Activated CD4-positive, alpha-beta T cell treated with anti-CD3 and anti-CD28 coated beads, Interleukin-2, amount 50 U/mL, for 48 hours (primary cell): ENCODE measurements around the gene ZNF570.

Experiments
- DNase-seq, 2 experiments: peaks; one replicate each; pipeline ENCODE4 v3.0.0-alpha.2; 2020

Gene ZNF570

DNA sequence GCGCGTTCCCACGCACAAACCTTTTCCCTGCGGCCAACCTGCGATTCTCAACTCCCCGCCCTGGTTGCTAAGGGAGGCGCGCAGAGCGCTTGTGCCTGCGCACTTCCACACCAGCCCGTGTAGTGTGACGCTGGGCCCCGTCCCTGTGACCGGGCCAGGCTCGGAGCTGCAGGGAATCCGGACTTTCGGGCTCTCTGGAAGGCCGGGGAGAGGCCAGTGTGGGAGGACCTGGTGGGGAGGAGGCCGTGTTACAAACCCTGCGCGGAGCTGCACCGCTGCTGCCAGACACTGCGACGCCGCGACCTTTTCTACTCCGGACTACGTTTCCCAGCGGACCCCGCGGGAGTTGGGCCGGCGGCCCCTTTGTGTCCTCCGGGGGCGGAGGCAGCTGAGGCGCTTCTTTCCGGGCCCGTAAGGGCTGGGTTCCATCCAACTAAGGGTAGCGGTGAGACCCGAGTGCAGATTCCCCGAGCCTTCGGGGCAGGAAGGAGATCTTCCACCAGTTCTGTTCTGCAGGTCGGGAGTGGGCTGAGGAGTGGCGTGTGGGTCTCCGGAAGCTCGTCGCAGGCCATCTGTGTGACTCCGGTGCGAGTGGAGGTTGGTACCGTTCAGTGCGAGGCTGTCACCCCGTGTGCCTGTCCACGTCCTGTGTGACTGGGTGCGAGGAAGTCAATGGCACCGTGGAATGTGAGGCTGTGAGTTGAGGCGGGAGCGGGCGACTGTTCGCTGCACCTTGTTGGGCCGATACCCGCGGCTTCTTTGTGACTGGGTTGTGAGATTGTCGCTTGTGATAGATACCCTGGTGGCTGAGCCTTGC, at the start of gene ZNF570:
ZNF570 (plus strand) TSS at position 396 of the 817 bp plus-strand sequence. CDS start 999 bp downstream, outside the sequence.
- peak; percentile 84 to 89 for DNase-seq

DNA sequence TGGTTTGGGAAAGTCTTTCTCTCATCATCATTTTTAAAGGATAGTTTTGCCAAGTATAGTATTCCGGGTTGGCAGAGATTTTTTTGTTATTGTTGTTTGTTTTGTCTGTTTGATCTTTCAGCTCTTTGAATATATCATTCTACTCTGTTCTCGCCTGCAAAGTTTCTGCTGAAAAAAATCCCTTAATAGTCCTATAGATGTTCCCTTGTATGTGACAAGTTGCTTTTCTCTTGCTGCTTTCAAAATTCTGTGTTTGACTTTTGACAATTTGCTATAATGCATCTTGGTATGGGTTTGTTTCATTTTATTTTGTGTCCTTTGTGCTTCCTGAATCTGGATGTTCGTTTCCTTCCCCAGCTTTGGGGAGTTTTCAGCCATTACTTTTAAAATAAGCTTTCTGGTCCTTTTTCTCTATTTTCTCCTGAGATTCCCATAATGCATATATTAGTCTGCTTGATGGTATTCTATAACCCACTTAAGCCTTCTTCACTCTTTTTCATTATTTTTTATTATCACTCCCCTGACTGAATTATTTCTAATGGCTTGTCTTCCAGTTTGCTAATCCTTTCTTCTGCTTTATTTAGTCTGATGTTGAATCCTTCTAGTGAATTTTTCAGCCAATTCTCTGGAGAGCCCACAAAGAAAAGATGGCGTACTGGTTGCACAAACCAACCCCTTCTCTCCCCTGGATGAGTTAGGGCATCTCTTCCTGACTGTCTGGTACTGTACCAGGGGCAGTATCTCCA, 16.5 kb upstream of the ZNF570 start:
- no peak for DNase-seq

GRCh38 chr19:37466277-37466797, 2.8 kb upstream of the ZNF570 start:
- no peak for DNase-seq

GRCh38 chr19:37466798-37467607, 2.2 kb upstream of the ZNF570 start, which contains the start of gene ZNF569:
ZNF569 (minus strand) TSS chr19:37467444; CDS start chr19:37444921, 22,523 bp downstream.
- DNase-seq, result peak; percentile 84 to 87

- no peak for DNase-seq
These were observed 1.5 kb upstream of the ZNF570 start for GRCh38 chr19:37467608-37468090.

GRCh38 chr19:37470216-37470615, 1.1 kb downstream of the ZNF570 start:
- DNase-seq, result no peak

DNA sequence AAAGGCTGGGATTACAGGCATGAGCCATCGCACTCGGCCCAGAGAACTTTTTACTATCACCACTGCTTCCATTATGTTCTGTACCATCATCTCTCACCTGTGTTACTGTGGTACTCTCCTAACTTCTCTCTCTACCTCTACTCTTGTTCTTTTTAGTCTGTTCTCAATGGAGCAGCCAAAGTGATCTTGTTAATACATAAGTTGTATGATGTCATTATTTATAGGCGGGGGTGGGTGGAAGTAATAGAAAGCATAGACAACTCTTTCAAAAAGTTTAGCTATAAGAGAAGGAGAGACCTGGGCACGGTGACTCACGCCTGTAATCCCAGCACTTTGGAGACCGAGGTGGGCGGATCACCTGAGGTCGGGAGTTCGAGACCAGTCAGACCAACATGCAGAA, 3.0 kb downstream of the ZNF570 start:
- no peak for DNase-seq

DNA sequence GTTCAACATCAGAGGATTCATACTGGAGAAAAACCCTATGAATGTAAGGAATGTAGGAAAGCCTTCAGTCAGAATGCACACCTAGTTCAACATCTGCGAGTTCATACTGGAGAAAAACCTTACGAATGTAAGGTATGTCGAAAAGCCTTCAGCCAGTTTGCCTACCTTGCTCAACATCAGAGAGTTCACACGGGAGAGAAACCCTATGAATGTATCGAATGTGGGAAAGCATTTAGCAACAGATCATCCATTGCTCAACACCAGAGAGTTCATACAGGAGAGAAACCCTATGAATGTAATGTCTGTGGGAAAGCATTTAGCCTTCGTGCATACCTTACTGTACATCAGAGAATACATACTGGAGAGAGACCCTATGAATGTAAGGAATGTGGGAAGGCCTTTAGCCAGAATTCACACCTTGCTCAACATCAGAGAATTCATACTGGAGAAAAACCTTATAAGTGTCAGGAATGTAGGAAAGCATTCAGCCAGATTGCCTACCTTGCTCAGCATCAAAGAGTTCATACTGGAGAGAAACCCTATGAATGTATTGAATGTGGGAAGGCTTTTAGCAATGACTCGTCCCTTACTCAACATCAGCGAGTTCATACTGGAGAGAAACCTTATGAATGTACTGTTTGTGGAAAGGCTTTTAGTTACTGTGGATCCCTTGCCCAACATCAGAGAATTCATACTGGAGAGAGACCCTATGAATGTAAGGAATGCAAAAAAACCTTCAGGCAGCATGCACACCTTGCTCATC, 15.4 kb downstream of the ZNF570 start:
- DNase-seq, result no peak

- no peak for DNase-seq
These were observed 23.1 kb downstream of the ZNF570 start for GRCh38 chr19:37492213-37492612.

GRCh38 chr19:37505958-37506386, 36.8 kb downstream of the ZNF570 start:
- no peak for DNase-seq

DNA sequence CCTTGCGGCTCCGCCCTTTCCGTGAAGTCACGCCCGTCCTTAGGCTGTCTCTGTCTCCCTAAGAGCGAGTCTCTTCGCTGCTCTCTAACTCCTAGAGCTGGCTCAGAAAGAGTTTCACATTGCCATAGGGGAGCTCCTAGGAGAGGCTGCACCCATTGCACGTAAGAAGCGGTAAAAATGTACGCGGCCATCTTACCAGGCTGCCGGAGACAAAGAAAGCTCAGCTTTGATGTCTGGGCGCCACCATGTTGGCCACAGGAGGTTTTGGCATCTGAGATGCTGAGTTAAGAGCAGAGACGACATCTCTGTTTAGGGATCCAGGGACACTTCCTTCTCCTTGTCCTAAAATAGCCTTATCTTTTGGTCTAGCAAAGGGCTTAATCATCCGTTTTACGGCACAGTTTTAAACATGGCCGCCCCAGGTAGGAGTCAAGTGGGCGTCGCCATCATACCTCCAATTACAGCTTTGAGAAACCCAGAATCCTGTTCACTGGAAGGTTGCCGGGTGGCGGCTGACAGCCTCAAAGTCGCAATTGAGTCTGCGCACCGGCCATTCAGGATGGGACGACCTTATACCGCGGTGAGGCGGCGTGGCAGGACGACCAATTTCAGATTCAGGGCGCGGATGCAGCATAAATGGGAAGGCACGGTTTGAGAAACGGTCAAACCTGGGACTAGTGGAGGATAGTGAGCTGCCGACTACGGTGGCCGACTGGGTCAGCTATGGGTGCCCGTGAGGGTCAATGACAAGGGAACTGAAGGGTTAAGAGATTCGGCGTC, 37.4 kb downstream of the ZNF570 start, which contains the start of gene ZNF793:
ZNF793 (plus strand) TSS at position 553 of the 780 bp plus-strand sequence. CDS start 16,501 bp downstream, outside the sequence.
- peak; percentile 77 to 83 for DNase-seq

- no peak for DNase-seq
These were observed 38.0 kb downstream of the ZNF570 start for GRCh38 chr19:37507167-37507464.

DNA sequence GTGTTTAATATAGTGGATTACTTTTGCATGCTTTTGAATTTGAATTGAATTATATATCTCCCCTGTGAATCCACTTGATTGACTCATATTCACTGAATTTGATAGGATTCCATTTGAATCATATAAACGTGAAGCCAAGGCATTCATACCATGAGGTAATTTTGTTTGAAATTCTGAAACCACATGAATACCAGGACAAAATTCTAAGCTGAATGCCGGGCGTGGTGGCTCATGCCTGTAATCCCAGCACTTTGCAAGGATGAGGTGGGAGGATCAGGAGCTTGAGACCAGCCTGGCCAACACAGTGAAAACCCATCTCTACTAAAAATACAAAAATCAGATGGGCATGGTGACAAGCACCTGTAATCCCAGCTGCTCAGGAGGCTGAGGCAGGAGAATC, 42.0 kb downstream of the ZNF570 start:
- DNase-seq, result no peak

GRCh38 chr19:37511821-37512220, 42.7 kb downstream of the ZNF570 start:
- no peak for DNase-seq

- DNase-seq, result no peak
These were observed 44.2 kb downstream of the ZNF570 start for GRCh38 chr19:37513397-37513796.

- no peak for DNase-seq
These were observed 50.7 kb downstream of the ZNF570 start for GRCh38 chr19:37519890-37520289.

GRCh38 chr19:37537391-37537947, 68.3 kb downstream of the ZNF570 start:
- no peak for DNase-seq
